Ishikawa (cell line): ENCODE results near the gene FHL1.

Source experiments
- CEBPB ChIP-seq: IDR thresholded peaks from 2 replicates; pipeline ENCODE4 v1.6.1; 2012
- CREB1 ChIP-seq: IDR thresholded peaks from 2 replicates; pipeline ENCODE4 v1.6.1; 2012; ENCODE audit warnings: low read depth
- EGR1 ChIP-seq: IDR thresholded peaks from 2 replicates; pipeline ENCODE4 v1.6.1; 2012
- EP300 ChIP-seq: IDR thresholded peaks from 2 replicates; pipeline ENCODE4 v1.6.1; 2012; ENCODE audit warnings: borderline replicate concordance
- FOXM1 ChIP-seq: IDR thresholded peaks from 2 replicates; pipeline ENCODE4 v1.6.1; 2012; ENCODE audit warnings: low read depth, borderline replicate concordance
- MAX ChIP-seq: IDR thresholded peaks from 2 replicates; pipeline ENCODE4 v1.6.1; 2012
- NFIC ChIP-seq: IDR thresholded peaks from 2 replicates; pipeline ENCODE4 v1.6.1; 2012
- RAD21 ChIP-seq: IDR thresholded peaks from 2 replicates; pipeline ENCODE4 v1.6.1; 2012; ENCODE audit warnings: low read depth
- REST ChIP-seq: IDR thresholded peaks from 2 replicates; pipeline ENCODE4 v1.6.1; 2012; ENCODE audit warnings: low read depth, mild to moderate bottlenecking
- TAF1 ChIP-seq: IDR thresholded peaks from 2 replicates; pipeline ENCODE4 v1.6.1; 2012; ENCODE audit warnings: low read depth, mild to moderate bottlenecking
- TCF12 ChIP-seq: IDR thresholded peaks from 2 replicates; pipeline ENCODE4 v1.6.1; 2012; ENCODE audit warnings: low read depth
- TEAD4 ChIP-seq: IDR thresholded peaks from 2 replicates; pipeline ENCODE4 v1.6.1; 2012
- USF1 ChIP-seq: IDR thresholded peaks from 2 replicates; pipeline ENCODE4 v1.6.1; 2012
- YY1 ChIP-seq: IDR thresholded peaks from 2 replicates; pipeline ENCODE4 v1.6.1; 2012; ENCODE audit warnings: low read depth
- ZBTB7A ChIP-seq: IDR thresholded peaks from 2 replicates; pipeline ENCODE4 v1.6.1; 2012; ENCODE audit warnings: low read depth

The FHL1 gene

GRCh38 chrX:136203438-136203837 is 56.1 kb downstream of the FHL1 start:
- TF ChIP-seq REST (no peak), MAX (no peak), TCF12 (no peak), ZBTB7A (no peak), USF1 (no peak), TAF1 (no peak), TEAD4 (no peak), CREB1 (no peak), YY1 (no peak), RAD21 (no peak), CEBPB (no peak), EP300 (no peak), EGR1 (no peak), NFIC (no peak), FOXM1 (no peak)

GRCh38 chrX:136203951-136204350 is 56.6 kb downstream of the FHL1 start:
- TF ChIP-seq USF1 (no peak), RAD21 (no peak), MAX (no peak), TAF1 (no peak)

- TF ChIP-seq ZBTB7A (no peak), EP300 (no peak), EGR1 (no peak), TCF12 (no peak), RAD21 (no peak), TEAD4 (no peak), MAX (no peak), CREB1 (no peak), REST (no peak), YY1 (no peak), USF1 (no peak), CEBPB (no peak), TAF1 (no peak), FOXM1 (no peak), NFIC (no peak)
Measured at GRCh38 chrX:136204571-136204970, 57.2 kb downstream of the FHL1 start.

GRCh38 chrX:136205882-136206380 is 58.6 kb downstream of the FHL1 start:
- no peak for TF ChIP-seq CREB1

GRCh38 chrX:136206916-136207315 is 59.6 kb downstream of the FHL1 start:
- TF ChIP-seq EP300 (no peak), TCF12 (no peak), FOXM1 (no peak), USF1 (no peak), YY1 (no peak), RAD21 (no peak), CREB1 (no peak), REST (no peak), CEBPB (no peak), TAF1 (no peak), NFIC (no peak), EGR1 (no peak), TEAD4 (no peak), ZBTB7A (no peak), MAX (no peak)
